ENCODE results near the gene CACNA2D4.

- no peak for TF ChIP-seq EZH2phosphoT487 (IDR thresholded peaks at IDR 0.05; ENCODE audit: insufficient read depth, low read depth)
- no peak for TF ChIP-seq EZH2 (IDR thresholded peaks at IDR 0.05; ENCODE audit: insufficient read depth, poor library complexity, severe bottlenecking)
Observed at GRCh38 chr12:1830401-1830845, 88.0 kb downstream of the CACNA2D4 start.
